Esophagus squamous epithelium (tissue), 4 donors: ENCODE results near the gene PAX8.

Experiments used
- POLR2A ChIP-seq, 4 donors: fragments of 450-650 bp; IDR thresholded peaks; one replicate each; pipeline ENCODE4 v1.6.1; 2017; ENCODE audit warnings: antibody characterized with exemption in 4 of 4, mild to moderate bottlenecking in 4 of 4, moderate library complexity in 3 of 4
- TF ChIP-seq, protein P1 (sequence below), 6 experiments: fragments of 450-650 bp in 4 of 6; fragments of 200-600 bp in 2 of 6; sonication (generic) in 2 of 6; IDR thresholded peaks; one replicate each; pipeline ENCODE4 v1.5.1; 2016 to 2019; ENCODE audit warnings: antibody characterized with exemption in 6 of 6, mild to moderate bottlenecking in 4 of 6, moderate library complexity in 4 of 6

DNA sequence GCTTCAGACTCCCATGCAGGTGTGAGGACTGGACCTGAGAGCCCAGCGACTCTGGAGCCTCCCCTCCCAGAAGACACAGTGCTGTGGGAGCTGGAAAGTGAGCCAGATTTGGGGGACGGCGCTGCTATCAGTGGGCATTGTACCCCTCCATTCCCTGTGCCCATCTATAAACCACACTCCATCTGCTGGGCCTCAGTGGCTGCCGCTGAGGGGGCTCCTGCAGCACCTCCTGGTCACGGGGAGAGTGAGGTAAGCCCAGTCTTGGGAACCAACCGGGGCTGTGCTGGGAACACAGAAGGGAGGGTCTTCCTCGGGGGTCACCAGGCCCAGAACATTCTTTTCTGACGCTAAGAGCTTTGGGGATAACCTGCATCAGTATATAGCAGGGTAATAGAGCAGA is 95.5 kb downstream of the PAX8 start:
- TF ChIP-seq, protein P1, sequence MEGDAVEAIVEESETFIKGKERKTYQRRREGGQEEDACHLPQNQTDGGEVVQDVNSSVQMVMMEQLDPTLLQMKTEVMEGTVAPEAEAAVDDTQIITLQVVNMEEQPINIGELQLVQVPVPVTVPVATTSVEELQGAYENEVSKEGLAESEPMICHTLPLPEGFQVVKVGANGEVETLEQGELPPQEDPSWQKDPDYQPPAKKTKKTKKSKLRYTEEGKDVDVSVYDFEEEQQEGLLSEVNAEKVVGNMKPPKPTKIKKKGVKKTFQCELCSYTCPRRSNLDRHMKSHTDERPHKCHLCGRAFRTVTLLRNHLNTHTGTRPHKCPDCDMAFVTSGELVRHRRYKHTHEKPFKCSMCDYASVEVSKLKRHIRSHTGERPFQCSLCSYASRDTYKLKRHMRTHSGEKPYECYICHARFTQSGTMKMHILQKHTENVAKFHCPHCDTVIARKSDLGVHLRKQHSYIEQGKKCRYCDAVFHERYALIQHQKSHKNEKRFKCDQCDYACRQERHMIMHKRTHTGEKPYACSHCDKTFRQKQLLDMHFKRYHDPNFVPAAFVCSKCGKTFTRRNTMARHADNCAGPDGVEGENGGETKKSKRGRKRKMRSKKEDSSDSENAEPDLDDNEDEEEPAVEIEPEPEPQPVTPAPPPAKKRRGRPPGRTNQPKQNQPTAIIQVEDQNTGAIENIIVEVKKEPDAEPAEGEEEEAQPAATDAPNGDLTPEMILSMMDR (IDR thresholded peaks at IDR 0.05) = no peak
- no peak for TF ChIP-seq POLR2A (IDR thresholded peaks at IDR 0.05)
